Measurements from ENCODE around the gene FOXL3.

The FOXL3 gene

DNA sequence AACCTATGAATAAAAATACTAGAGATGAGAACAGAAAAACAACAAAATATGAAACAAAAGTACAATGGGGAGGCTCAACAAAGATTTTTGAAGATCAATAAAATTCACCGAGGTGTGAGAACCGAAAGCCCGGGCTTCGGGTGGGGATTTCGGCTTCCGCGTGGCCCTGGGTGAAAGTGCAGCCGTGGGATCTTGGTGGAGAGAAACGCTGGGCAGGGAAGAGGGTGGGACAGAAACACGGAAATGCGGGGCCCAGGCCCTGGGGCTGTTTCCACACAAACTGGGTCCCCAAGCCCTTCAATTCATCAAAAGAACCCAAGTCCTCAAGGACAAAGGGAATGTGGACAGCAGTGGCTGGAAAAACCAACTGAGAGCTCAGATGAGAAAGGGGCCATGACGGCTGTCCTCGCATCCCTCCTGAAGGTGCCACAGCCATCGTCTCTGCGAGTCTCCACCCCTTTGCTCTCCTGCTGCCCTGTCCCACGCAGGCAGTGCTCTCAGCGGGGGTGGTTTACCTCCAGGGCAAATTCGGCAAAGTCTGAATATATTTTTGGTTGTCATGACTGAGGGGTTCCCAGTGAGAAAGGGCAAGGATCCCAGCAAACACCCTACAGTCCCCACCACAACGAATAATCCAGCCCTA is 19.7 kb downstream of the FOXL3 start:
- H3K4me3 ChIP-seq (replicated peaks in 1 of 2; ENCODE audit: low read depth in 2 of 2, low read length in 2 of 2) = no peak overlapping the region
- DNase-seq (ENCODE audit: low read depth in 2 of 2) = no peak
- TF ChIP-seq, protein P1, sequence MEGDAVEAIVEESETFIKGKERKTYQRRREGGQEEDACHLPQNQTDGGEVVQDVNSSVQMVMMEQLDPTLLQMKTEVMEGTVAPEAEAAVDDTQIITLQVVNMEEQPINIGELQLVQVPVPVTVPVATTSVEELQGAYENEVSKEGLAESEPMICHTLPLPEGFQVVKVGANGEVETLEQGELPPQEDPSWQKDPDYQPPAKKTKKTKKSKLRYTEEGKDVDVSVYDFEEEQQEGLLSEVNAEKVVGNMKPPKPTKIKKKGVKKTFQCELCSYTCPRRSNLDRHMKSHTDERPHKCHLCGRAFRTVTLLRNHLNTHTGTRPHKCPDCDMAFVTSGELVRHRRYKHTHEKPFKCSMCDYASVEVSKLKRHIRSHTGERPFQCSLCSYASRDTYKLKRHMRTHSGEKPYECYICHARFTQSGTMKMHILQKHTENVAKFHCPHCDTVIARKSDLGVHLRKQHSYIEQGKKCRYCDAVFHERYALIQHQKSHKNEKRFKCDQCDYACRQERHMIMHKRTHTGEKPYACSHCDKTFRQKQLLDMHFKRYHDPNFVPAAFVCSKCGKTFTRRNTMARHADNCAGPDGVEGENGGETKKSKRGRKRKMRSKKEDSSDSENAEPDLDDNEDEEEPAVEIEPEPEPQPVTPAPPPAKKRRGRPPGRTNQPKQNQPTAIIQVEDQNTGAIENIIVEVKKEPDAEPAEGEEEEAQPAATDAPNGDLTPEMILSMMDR (IDR thresholded peaks at IDR 0.05; ENCODE audit: low read depth, low read length) = no peak

DNA sequence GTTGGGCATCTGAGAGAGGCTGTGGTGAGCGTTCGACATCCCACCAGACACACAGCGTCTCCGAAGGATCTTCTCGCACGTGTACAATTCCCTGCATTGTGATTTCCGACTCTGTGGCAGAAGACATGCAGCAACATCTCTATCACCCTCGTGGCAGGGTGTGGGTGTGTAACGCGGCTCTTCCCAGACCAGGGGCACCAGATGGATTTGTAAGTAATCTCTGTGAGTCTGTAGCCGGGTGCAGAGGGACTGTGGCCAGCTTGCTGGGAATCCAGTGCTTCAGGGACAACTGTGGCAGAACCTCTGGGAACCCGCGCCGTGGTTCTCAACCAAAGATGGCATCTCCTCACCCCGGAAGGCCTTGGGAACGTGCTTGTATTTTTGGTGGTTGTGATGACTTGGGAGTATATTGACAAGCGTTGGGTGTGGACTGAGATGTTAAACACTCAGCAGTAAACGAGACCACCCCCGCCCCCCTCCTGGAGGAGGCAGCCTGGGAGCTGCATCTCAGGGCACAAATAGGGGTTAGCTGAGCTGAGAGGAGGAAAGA is 21.2 kb downstream of the FOXL3 start:
- no peak for DNase-seq (ENCODE audit: low read depth in 2 of 2)
- TF ChIP-seq, protein P1 (IDR thresholded peaks at IDR 0.05; ENCODE audit: low read depth, low read length) = no peak
- H3K4me3 ChIP-seq (replicated peaks in 1 of 2; ENCODE audit: low read depth in 2 of 2, low read length in 2 of 2) = no peak overlapping the region

DNA sequence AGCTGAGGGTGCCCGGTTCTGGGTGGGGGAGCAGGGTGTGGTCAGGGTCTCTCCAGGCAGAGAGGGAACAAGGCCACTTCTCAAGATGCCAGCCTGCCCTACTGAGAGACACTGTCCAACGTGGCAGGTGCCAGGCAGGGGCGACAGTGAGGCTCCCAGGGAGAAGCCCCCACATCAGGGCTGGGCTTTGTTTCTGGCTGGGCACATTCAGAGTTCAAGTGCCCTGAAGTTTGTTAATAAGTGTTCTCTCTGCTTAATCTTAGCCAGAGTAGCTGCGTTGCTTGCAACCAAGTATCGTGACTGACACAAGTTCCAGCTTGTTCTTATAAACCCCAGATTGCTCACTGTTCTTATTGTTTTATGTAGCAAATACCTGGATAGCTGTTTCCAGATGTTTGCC is 21.8 kb downstream of the FOXL3 start:
- TF ChIP-seq, protein P1 (IDR thresholded peaks at IDR 0.05; ENCODE audit: low read depth, low read length) = no peak
- H3K4me3 ChIP-seq (replicated peaks in 1 of 2; ENCODE audit: low read depth in 2 of 2, low read length in 2 of 2) = no peak overlapping the region
- DNase-seq (ENCODE audit: low read depth in 2 of 2) = no peak

DNA sequence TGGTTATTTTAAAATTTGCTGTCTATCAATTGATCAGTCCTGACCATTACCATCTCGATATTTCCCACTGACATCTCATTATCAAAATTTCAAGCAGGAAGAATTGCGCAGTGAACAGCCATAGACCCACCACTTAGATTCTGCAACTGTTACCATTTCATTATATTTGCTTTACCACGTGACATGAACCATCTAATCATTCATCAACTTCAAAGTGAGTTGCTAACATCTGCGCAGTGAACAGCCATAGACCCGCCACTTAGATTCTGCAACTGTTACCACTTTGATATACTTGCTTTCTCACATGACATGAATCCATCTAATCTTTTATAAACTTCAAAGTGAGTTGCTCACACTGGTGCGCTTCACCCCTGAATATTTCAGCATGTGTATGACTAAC is 22.5 kb downstream of the FOXL3 start:
- H3K4me3 ChIP-seq (replicated peaks in 1 of 2; ENCODE audit: low read depth in 2 of 2, low read length in 2 of 2) = no peak overlapping the region
- TF ChIP-seq, protein P1 (IDR thresholded peaks at IDR 0.05; ENCODE audit: low read depth, low read length) = no peak
- no peak for DNase-seq (ENCODE audit: low read depth in 2 of 2)

DNA sequence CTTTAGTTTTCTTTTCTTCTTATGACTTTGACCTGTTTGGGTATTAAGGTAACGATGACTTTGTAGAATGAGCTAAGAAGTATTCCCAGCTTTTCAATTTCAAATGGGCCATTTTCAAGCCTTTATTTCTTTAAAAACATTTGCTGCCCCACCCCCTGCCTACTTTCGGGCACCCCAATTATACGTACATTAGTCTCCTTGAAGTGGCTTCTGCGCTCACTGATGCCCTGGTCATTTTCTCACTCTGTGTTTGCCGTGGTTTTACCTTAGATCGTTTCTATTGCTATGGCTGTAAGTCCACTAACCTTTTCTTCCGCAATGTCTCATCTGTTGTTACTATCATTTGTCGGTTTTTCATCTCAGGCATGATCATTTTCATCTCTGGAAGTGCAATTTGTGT is 24.9 kb downstream of the FOXL3 start:
- TF ChIP-seq, protein P1 (IDR thresholded peaks at IDR 0.05; ENCODE audit: low read depth, low read length) = no peak
- DNase-seq (ENCODE audit: low read depth in 2 of 2) = no peak
- H3K4me3 ChIP-seq (replicated peaks in 1 of 2; ENCODE audit: low read depth in 2 of 2, low read length in 2 of 2) = no peak overlapping the region

DNA sequence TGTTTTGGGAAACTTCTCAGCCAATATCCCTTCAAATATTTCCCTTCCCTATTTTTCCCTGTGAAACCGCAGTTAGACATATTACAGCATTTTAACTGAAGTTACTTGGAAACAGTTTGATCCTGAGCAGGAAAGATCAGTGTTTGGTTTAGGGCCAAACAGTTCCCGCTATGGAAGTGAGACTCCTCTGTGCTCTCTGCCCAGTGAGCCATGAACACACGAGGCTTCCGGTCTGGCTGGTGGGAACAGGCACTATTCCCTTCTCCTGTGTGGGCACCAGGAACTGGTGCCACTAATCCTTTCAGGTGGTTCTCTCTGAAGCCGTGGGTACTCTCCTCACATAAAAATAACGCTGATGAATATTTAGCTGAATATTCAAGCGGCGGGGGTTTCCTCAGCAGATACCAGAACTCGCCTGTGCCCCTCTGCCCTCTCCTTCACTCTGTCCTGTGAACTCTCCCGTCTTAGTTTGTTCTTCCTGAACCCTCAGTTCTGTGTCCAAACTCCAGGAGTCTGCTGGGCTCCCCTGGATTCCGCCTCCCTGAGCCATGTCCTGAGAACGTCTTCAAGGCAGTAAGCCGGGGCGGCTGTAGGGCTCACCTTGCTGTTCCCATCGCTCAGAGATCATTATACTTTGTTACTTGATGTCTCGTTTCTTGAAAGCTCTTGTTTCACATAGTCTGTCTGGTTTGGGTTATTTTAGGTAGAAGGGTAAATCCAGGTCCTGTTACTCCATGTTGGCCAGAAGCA is 25.7 kb downstream of the FOXL3 start:
- TF ChIP-seq, protein P1 (IDR thresholded peaks at IDR 0.05; ENCODE audit: low read depth, low read length) = no peak
- H3K4me3 ChIP-seq (replicated peaks in 1 of 2; ENCODE audit: low read depth in 2 of 2, low read length in 2 of 2) = no peak overlapping the region
- no peak for DNase-seq (ENCODE audit: low read depth in 2 of 2)
